Measurements from ENCODE around the gene CHP2.
A peak's percentile ranks its signal among the peaks of the same experiment; 100 is the strongest.

Gene CHP2

GRCh38 chr16:23803591-23804123 is 48.8 kb downstream of the CHP2 start:
- Histone ChIP-seq H3K4me3 (no peak overlapping the region), H3K27me3 (ENCODE audit: low read depth) (no peaks in the 10 kb centered on the region), H3K36me3 (replicated peaks) (no peaks in the 10 kb centered on the region), H3K4me1 (no peaks in the 10 kb centered on the region), H3K9me3 (no peaks in the 10 kb centered on the region)
- peak; percentile 39 to 67 for DNase-seq (ENCODE audit: low spot score in 2 of 2)
- in situ Hi-C loops (cut with MboI; ENCODE audit: low sequenced_read_pairs): loop anchor here (10.0 kb wide), 1 partner anchor 701 kb away; no protein-coding TSS in a partner anchor

- no peak for DNase-seq (ENCODE audit: low spot score in 2 of 2)
- Histone ChIP-seq H3K4me1 (no peaks in the 10 kb centered on the region), H3K36me3 (replicated peaks) (no peaks in the 10 kb centered on the region), H3K27me3 (ENCODE audit: low read depth) (no peaks in the 10 kb centered on the region), H3K4me3 (no peak overlapping the region), H3K9me3 (no peaks in the 10 kb centered on the region)
- in situ Hi-C loops (cut with MboI; ENCODE audit: low sequenced_read_pairs): loop anchor here (10.0 kb wide), 1 partner anchor 698 kb away; no protein-coding TSS in a partner anchor
Measured at GRCh38 chr16:23807028-23807427, 52.2 kb downstream of the CHP2 start.
